Inflammatory macrophage treated with lipopolysaccharide for 1 hour (primary cell): Measurements from ENCODE around the gene FKBP1B.
A peak's percentile ranks its signal among the peaks of the same experiment; 100 is the strongest.
"Not testable (repeated sequence)": the region's sequence is repeated elsewhere in the genome, so short reads cannot be mapped to it uniquely, and the experiment has no call there.

ENCODE experiments used
- DNase-seq, 2 donors: peaks; one replicate each; pipeline ENCODE4 v3.0.0-alpha.2; 2020 to 2022

The FKBP1B gene

DNA sequence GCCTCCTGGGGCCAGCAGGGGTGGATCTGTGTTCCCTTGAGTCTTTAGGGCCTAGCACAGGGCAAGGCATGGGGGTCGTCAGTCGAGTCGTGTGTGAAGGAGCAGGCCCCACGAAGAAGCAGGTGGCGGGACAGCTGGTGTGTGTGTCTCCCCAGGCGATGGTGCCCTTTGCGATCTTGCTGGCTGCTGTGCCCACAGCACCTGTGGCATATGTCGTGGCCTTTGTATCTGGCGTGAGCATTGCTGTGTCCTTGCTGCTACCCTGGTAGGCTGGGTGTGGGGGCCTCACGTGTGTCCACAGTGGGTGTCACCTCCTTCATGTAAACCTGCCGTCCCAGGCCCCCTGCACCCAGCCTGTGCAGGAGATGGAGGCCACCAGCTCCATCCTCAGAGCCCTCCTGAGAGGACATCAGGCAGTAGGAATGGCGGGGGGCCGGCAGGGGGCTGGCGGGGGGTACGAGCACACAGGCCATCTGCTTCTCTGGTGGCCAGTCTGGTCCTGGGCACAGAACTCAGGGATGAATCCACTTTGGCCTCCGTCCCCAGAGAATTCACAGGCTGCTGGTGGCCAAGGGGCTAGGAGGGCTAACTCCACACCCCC lies 26.5 kb upstream of the FKBP1B start:
- DNase-seq: no peak

DNA sequence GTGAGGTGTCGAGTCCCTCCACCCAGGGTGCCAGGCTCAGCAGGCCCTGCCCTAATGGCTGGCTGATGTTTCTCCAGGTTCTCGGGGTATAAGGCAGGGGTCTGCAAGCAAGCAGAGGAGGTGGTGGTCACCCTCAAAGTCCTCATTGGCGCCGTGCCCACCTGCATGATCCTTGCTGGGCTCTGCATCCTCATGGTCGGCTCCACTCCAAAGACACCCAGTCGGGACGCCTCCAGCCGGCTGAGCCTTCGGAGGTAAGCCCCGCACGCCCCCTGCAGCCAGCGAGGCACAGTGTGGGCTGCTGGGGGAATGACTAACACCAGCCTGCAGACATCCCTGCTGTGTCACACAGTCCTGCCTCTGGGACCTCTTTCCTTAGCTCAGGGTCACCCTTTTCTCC lies 25.5 kb upstream of the FKBP1B start:
- no peak for DNase-seq

DNA sequence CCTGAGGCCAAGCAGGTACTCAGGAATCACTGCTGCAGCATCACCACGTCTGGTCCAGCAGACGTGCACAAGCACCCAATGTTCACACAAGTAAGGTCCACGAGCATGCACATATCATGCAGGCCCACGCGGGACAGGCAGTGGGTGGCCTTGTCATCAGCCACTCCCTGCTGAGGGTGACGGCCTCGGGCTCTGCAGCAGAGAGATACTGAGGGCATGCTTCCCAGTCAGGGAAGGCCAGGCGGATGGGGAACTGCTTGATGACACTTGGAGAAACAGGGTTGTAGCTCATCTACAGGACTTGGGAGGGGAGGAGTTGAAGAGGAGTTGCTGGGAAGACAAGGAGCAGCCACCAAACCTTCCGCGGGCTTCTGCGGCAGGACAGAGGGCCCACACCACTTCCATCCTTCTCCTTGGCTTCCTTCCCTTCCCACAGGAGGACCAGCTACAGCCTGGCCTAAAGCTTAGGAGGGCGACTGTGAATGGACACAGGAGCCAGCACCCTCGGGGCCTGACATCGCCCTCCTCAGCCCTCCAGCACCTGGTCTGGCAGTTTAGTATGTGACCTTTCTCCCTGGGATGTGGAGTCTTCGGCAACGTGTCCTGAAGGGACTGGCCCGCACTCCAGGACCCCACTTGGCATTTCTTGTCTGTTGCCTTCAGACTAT lies 24.4 kb upstream of the FKBP1B start:
- no peak for DNase-seq

DNA sequence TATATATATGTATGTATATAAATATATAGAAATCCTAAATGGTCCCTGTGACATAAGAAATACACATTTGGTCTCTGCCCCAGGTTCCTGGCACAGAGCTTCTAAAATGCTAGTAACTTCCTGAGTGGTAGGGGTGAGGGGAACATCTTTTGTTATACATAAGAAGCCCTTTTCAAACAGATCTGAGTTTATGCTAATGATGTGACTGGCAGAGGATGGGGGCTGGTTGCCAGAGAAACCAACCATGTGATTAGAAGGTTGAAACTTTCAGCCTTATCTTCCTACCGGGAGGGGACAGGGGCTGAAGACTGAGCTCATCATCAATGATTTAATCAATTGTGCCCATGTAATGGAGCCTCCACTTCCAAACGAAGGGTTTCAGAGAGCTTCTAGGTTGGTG lies 23.3 kb upstream of the FKBP1B start:
- DNase-seq: no peak

DNA sequence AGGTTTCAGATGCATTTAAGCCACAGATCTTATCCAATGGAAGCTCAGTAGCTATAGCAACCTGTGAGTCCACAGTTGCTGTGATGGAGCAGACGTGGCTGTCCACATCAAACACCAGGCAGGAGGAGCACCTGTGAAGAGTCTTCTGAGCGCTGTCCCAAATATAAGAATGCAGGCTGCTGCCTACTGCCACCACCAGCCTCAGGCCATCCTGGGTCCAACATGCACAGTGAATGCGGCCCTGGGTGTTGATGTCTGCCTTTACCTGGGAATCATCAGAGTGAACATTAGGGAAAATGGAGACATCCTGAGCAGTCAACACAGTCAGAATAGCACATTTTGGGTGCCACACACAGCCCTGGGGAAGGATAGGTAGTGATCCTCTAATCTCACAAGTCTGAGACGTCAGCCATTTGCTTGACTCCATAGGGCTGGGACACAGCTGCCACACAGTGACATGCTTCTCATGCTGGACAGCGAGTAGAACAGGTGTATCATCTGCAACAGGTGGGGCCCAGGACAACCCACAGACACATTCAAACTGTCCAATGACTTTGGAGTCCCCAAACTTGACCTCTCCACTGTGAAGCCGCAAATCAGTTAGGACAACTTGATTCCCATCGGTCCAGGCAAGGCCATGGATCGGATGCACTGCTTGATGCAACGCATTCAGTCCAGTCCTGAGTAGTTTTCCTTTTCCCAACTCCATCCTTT lies 10.6 kb upstream of the FKBP1B start:
- DNase-seq: no peak

DNA sequence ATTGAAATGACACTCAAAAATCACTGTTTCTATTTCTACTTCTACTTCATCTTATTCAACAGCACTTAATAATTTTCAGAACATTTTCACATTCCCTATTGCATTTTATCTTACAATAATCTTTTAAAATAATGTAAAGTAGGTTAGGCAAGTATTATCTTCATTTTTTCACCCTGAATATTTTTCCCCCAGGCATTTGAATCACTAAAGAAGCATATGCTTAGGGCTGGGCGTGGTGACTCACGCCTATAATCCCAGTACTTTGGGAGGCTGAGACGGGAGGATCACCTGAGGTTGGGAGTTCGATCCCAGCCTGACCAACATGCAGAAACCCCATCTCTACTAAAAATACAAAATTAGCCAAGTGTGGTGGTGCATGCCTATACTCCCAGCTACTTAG lies 9.0 kb upstream of the FKBP1B start:
- DNase-seq: no peak

DNA sequence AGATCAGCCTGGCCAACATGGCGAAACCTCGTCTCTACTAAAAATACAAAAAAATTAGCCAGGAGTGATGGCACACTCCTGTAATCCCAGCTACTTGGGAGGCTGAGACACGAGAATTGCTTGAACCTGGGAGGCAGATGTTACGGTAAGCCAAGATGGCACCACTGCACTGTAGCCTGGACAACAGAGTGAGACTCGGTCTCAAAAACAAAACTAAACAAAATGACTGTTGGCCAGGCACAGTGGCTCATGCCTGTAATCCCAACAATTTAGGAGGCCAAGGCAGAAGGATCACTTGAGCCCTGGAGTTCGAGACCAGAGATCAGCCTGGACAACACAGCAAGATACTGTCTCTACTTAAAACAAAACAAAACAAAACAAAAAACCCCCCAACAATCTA lies 6.4 kb upstream of the FKBP1B start:
- not testable (repeated sequence) for DNase-seq

DNA sequence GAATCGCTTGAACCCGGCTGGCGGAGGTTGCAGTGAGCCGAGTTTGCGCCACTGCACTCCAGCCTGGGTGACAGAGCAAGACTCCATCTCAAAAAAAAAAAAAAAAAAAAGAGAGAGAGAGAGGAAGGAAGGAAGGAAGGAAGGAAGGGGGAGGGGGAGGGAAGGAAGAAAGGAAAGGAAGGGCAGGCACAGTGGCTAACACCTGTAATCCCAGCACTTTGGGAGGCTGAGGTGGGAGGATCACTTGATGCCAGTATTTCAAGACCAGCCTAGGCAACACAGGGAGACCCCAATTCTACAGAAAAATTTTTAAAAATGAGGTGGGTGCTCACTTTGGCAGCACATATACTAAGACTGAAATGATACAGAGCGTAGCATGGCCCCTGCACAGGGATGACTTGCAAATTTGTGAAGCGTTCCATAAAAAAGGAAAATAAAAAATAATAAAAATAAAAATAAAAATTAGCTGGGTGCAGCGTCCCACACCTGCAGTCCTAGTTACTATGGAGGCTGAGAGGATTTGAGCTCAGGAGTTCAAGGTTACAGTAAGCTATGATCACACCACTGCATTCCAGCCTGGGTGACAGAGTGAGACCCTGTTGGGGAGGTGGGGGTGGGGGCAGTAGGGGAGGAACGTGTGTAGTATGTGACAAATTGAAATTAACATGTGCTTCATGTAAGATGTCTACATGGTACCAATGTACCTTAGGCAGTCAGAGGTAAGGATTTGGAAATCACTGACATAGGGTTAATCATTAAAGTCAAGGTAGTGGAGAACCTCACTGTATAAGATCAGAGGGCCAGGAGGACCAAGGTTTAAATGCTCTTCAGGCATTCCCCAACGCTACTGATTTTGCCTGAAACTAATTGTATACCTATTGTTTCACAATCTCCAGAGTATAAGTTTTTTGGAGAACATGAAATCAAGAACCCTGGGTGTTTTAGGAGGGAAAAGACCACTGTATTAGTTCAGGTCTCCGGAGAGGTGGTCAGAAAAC lies 3.7 kb upstream of the FKBP1B start:
- DNase-seq: no peak

DNA sequence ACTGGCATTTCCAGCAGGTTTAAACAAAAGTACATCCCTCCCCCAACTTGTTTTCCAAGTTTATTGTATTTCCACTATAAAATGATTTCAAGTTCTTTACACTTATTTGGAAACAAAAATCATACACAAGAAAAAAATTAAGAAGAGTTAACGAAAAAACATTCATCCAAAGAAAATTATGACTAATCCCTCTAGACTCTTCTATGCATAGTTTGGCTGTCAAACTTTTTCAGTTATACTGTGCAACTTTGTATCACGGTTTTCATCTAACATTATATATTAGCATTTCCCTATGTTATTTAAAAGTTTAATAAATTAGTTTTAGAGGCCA lies 3.0 kb upstream of the FKBP1B start:
- DNase-seq: no peak

DNA sequence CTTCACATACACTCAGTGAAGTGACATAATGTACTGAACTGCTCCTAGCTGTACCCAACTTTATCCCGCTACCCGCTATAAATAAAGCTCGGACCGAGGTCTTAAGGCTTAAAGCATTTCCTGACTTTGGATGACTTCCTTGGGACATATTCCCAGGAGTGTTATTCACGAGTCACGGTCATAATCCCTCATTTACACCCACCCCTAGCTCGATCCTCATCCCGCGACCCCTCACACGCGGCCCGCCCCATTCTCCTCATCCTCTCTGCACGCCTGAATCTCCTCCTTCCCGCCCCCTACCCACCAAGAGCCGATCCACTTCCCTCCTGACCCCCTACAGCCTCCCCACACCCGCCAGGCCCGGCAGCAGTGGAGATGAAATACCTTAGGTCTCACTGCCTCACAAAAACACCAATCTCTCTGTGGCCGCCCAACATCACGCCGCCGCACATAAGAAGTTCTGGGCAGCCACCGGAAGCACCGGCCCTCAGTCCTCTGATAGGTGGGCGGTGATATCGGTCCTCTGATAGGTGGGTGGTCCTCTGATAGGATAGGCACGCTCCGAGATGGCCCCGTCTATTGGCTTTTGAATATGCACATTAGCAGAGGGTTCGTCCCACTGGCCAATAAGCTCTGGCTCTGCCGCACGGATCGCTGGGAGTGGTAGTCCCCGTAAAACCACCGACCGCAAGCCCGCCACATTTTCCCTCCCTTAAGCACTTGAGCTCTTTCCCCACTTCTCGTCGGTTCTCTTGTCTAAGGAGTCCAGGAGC lies 2.4 kb upstream of the FKBP1B start, which contains the start of gene WDCP:
WDCP (minus strand) TSS at position 462 of the 773 bp plus-strand sequence. CDS start 7,897 bp downstream, outside the sequence.
- DNase-seq: peak; percentile 95 to 98

DNA sequence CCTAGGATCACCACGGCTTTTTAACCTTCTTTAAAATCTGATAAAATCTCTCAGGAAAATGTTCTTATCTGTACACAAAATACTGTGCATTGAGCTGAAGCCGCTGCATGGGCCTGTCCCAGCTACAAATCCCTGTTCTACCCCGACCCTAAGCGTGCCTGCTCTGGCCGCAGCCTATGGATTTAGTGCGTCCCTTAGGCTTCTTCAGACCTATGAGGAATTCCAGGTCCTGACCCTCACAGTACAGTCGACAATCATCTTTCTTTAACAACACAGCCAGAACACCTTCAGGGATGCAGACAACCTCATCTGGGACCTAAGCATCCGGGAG lies 1.9 kb upstream of the FKBP1B start:
- no peak for DNase-seq

DNA sequence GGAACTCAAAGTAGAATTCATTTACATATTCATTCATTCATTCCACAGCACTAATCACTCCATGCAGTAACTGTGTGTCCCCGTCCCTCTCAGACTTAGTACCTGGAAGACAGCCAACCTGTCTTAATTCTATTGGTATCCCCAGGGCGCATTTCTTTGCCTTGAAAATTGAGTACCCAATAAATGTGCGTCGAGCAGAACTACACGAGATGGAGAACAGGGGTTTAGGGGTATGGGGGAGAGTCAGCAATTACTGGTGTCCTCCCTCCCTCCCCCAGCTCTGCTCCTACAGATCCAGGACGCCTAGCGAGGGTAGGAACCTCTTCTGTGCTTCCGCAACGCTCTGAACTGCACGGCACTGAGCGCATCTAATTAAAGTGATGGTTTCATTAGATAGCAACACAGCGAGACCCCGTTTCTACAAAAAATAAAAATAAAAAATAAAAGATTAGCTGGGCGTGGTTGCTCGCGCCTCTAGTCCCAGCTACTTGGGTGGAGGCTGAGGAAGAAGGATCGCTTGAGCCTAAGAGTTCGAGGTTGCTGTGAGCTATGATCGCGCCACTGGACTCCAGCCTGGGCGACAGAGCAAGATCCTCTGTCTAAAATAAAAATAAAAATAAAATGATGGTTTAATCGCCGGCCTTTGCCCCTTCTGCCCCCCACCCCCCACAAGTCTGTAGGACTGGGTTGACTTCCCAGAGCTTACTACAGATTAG lies 614 bp upstream of the FKBP1B start:
- no peak for DNase-seq

DNA sequence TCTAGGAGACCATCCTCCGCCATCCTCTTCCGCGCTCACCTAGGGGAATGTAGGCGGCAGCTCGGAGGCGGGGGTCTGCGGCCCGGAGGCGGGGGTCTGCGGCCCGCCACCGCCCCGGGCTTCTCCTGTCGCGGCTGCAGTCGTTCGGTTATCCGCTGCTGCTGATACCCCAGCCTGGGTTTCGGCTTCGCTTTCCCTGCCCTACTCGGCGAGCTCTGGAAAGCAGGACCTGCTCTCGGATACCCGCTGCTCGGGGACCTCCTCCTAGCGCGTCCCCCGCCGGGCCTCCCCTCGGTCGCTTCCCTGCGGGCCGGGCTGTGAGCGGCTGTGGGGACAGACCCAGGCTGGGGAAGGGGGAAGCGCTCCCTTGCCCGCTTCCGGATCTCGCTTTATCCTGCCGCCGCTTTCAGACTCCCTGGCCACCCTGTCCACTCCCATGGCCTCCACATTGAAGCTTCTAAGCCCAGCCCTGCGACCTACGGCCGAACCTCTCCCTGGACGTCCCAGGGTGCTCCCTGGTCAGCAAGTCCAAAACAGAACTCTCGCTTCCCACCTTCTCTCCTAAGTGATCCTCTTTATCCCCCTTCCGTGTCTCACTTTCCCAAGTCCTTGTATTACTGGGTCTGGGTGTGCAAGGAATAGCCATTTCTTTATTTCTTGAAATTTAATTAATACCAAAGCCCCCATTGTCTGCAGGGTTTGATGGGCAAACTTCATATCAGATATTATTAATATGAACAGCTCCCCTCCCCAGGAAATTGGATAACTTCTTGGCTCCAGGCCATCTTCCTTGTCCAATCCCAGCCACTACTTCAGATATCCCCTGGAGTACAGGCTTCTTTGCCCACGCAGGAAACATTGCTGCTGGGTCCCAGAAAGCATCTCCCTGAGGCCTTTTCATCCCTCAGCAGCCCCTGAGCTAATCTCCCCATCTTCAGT lies 769 bp downstream of the FKBP1B start:
- peak; percentile 13 to 31 for DNase-seq

DNA sequence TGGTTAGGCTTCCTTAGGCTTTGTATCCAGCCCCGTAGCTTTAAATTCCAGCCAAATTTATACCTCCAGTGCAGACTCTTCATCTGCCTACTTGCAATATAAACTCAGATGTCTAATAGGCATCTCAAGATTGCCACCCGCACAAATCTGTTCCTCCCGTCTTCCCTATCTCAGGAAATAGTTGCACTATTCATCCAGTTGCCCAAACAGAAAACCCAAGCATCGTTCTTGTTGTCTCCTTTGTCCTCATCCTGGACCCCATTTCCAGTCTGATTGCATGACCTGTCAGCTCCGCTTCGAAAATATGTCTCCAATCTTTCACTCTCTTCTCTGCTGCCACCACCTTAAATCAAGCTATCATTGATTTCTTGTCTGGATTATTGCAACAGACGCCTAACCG lies 2.3 kb downstream of the FKBP1B start:
- DNase-seq: no peak

DNA sequence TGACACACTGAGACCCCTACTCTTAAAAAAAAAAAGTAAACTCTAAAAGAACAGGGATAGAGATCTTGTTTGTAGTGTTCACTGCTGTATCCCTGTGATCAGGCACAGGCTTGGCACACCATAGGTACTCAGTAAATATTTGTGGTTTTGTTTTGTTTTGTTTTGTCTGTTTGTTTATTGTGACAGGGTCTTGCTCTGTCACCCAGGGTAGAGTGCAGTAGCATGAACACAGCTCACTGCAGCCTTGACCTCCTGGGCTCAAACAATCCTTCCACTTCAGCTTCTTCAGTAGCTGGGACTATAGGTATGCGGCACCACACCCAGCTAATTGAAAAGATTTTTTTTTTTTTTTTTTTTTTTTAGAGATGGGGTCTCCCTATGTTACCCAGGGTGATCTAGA lies 3.4 kb downstream of the FKBP1B start:
- no peak for DNase-seq

DNA sequence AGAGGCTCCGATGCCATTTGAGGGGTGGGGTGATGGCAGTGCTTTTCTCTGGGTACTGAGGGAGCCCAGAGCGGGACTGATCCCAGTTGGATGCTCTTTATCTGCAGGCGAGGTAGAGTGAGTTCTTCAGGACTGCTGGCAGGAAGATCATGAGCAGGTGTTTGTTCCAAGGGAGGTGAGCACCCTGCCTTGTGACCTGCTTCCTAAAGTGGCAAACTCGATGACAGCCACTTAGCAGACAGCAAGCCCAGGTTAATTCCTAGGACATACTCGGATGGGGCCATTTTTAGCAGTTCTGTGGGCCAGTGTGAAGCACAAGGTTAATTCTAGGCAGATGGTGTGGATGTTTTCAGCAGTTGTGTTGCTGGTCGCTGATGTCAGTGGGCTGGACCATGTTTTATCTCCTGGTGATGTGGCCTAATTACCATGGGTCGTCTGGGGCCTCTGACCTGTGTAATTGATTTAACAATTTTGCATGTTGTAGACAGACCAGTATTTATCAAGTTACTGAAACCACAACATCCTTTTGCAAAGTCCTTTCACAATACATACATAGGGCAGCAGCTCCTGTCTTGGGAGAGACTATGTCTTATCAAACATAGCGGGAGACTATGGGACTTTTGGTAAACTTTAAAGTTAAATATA lies 4.9 kb downstream of the FKBP1B start:
- no peak for DNase-seq

DNA sequence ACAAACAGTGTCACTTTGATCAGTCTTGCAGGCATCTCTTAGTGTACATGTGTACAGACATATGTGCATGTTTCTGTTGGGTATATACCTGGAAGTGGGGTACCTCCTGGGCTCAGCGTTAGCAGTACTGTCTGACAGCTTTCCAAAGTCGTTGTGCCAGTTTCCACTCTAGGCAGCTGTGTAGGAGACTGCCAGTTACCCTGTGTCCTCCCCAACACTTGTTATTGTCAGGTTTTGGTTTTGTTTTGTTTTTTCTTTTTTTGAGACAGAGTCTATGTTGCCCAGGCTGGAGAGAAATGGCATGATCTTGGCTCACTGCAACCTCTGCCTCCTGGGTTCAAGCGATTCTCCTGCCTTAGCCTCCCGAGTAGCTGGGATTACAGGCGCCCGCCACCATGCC lies 6.2 kb downstream of the FKBP1B start:
- DNase-seq: no peak

DNA sequence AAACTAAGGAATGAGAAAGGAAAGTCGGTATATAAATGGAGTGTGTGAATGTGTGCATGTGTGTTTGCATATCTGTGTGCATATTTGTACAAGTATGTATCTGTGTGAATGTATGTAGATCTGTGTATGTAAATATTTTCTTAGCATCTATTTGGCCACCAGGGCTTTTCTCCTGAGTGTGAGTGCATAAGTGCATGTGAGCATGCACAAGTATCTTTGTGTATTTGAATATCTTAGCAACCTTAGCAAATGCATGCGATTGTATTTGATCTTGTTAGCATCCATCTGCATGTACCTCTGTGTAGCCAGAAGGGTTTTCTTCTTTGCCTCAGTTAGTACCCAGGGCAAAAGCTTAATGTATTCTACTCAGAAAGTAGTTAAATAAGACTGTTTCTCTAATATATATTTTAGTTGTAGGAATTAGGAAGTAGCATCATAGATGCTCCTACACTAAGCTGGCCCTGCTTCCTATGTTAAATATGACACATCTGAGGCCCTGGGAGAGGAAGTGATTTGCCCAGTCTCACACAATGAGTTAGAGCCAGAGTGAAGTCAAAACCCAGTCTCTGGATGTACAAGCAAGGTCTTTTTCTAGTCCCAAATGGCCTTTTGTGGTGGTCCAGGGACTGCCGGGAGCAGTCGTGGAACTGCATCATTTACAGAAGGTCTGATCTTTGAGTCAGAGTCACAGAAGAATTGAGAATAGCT lies 9.2 kb downstream of the FKBP1B start:
- DNase-seq: no peak

DNA sequence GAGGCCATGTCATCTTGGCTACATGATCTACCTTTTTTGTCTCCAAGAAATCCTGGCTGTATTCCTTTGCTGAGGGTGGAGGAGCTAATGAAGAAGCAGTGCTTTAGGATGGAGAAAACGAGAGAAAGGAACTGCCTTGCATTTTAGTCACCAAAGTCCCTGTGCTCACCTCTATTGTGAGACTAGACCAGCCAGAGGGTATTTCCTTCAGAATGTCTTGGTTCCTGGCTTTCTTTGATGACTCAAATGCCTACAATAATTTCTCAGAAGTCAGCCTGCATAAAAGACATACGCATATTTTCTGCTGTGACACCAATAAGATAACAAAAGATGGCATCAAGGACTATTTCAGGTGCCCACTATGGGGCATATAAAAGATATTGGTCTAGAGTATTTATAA lies 15.8 kb downstream of the FKBP1B start:
- DNase-seq: no peak
